ENCODE measurements around the gene ANKFY1.
A peak's percentile ranks its signal among the peaks of the same experiment; 100 is the strongest.

The ANKFY1 gene

GRCh38 chr17:4263282-4264215 is at the start of gene ANKFY1:
Gene ANKFY1, minus strand, starts transcription at chr17:4263979. Its CDS starts 38 bp downstream, at chr17:4263941.
- peak; percentile 83 for FAIRE-seq

- FAIRE-seq, result no peak
Observed at GRCh38 chr17:4310354-4311060, 46.7 kb upstream of the ANKFY1 start.

GRCh38 chr17:4309897-4310296 is 46.1 kb upstream of the ANKFY1 start:
- FAIRE-seq, result no peak

GRCh38 chr17:4307179-4307930 is 43.6 kb upstream of the ANKFY1 start:
- FAIRE-seq, result no peak

- no peak for FAIRE-seq
Observed at GRCh38 chr17:4305224-4305623, 41.4 kb upstream of the ANKFY1 start.

GRCh38 chr17:4304417-4305027 is 40.7 kb upstream of the ANKFY1 start:
- peak; percentile 64 for FAIRE-seq

- FAIRE-seq, result no peak
Observed at GRCh38 chr17:4301066-4301465, 37.3 kb upstream of the ANKFY1 start.

GRCh38 chr17:4297351-4297750 is 33.6 kb upstream of the ANKFY1 start:
- FAIRE-seq, result no peak

GRCh38 chr17:4295686-4296085 is 31.9 kb upstream of the ANKFY1 start:
- FAIRE-seq, result no peak

- no peak for FAIRE-seq
Observed at GRCh38 chr17:4293572-4293971, 29.8 kb upstream of the ANKFY1 start.

GRCh38 chr17:4287710-4288109 is 23.9 kb upstream of the ANKFY1 start:
- no peak for FAIRE-seq

- FAIRE-seq, result no peak
Observed at GRCh38 chr17:4276514-4276913, 12.7 kb upstream of the ANKFY1 start.

GRCh38 chr17:4272972-4273368 is 9.2 kb upstream of the ANKFY1 start:
- FAIRE-seq, result no peak

- FAIRE-seq, result no peak
Observed at GRCh38 chr17:4272213-4272971, 8.6 kb upstream of the ANKFY1 start.

- no peak for FAIRE-seq
Observed at GRCh38 chr17:4270736-4271135, 7.0 kb upstream of the ANKFY1 start.

GRCh38 chr17:4269915-4270314 is 6.1 kb upstream of the ANKFY1 start:
- no peak for FAIRE-seq

GRCh38 chr17:4267402-4267801 is 3.6 kb upstream of the ANKFY1 start:
- no peak for FAIRE-seq

- no peak for FAIRE-seq
Observed at GRCh38 chr17:4266550-4266949, 2.8 kb upstream of the ANKFY1 start.

- no peak for FAIRE-seq
Observed at GRCh38 chr17:4262703-4263102, 1.1 kb downstream of the ANKFY1 start.

GRCh38 chr17:4261452-4261851 is 2.3 kb downstream of the ANKFY1 start:
- FAIRE-seq, result no peak

GRCh38 chr17:4258867-4259266 is 4.9 kb downstream of the ANKFY1 start:
- FAIRE-seq, result no peak

- no peak for FAIRE-seq
Observed at GRCh38 chr17:4256952-4257351, 6.8 kb downstream of the ANKFY1 start.
